Heart left ventricle (tissue), 13 donors: Measurements from ENCODE around the gene ZC3H7A.

Experiments
- POLR2A ChIP-seq, 2 donors: fragments of 450-650 bp; IDR thresholded peaks; one replicate each; pipeline ENCODE4 v1.6.1; 2017; ENCODE audit warnings: antibody characterized with exemption in 2 of 2, mild to moderate bottlenecking in 2 of 2, moderate library complexity in 2 of 2
- TF ChIP-seq, protein P1 (sequence below), 12 donors: fragments of 200-600 bp; sonication (generic) in 4 of 12; IDR thresholded peaks; one replicate each; pipeline versions ENCODE4 v1.5.0 to v1.8.0; 2018 to 2022; ENCODE audit warnings: antibody characterized with exemption in 12 of 12, mild to moderate bottlenecking in 5 of 12
- donor health status: ischemic (EF 13 %, LVEDD 7.1; RV severe dilation, severe dysfunction).
- donor health status: DM: no; HTN: yes; CAD: no.
- donor health status: DM: no; HTN: no; CAD: no.
- donor health status: ischemic (EF 25% LVEDD 6.9; RV normal size, moderate dysfunction).
- donor health status: ischemic (EF 25% LVEDD 5.7; RV mildly dilated, moderate dysfunction).
- donor health status: ischemic (EF 35%, LVEDD 5.7; RV mildly dilated, moderate dysfunction).
- donor health status: nonischemic (EF 11% LVEDD 7.7; RV severe dilation, severe dysfunction).
- donor health status: DM: yes; HTN: yes; CAD: no.
- donor health status: PGD.
- donor health status: ischemic (EF 29% LVEDD 5.4; RV normal size, mild dysfunction).
- donor health status: nonischemic (EF 23%, LVEDD 6.1; RV moderate dilation, normal function).

DNA sequence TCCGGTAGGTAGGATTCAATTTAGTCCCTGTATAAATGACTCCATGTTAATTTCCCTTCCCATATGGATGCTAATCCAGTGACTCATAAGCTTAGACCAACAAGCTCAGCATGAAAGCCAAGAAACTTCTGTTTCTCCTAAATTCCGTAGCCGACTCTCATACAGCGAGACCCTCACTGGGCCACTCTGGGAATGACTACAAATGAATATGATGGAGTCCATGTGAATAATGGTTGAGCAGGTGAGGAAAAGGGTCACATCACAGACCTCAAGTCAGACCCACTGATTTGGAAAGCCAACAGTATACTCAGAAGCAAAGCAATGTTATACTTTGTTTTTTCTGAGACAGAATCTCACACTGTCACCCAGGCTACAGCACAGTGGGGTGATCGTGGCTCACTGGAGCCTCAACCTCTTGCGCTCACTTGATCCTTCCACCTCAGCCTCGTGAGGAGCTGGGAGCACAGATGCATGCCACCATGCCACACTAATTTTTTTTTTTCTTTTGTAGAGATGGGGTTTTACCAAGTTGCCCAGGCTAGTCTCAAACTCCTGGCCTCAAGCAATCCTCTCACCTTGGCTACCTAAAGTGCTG is 39.7 kb upstream of the ZC3H7A start:
- TF ChIP-seq, protein P1, sequence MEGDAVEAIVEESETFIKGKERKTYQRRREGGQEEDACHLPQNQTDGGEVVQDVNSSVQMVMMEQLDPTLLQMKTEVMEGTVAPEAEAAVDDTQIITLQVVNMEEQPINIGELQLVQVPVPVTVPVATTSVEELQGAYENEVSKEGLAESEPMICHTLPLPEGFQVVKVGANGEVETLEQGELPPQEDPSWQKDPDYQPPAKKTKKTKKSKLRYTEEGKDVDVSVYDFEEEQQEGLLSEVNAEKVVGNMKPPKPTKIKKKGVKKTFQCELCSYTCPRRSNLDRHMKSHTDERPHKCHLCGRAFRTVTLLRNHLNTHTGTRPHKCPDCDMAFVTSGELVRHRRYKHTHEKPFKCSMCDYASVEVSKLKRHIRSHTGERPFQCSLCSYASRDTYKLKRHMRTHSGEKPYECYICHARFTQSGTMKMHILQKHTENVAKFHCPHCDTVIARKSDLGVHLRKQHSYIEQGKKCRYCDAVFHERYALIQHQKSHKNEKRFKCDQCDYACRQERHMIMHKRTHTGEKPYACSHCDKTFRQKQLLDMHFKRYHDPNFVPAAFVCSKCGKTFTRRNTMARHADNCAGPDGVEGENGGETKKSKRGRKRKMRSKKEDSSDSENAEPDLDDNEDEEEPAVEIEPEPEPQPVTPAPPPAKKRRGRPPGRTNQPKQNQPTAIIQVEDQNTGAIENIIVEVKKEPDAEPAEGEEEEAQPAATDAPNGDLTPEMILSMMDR (IDR thresholded peaks at IDR 0.05): no peak
- TF ChIP-seq POLR2A (IDR thresholded peaks at IDR 0.05): no peak
